A549 (cell line): ENCODE data around the gene ZBTB12. TPM values are rescaled to one million over a fixed set of nuclear protein-coding genes. Genes with fewer than 3 reads are reported as not detected.

Experiments
- ATAC-seq, 2 experiments: fragments of 200-7000 bp in 1 of 2; fragments of >200 bp in 1 of 2; cut with Nextera tagmentation in 1 of 2; cut with Tn5 transposase in 1 of 2; 3 replicates each; pipeline versions ENCODE4 v1.8.0 to v1.9.1; 2018 to 2020; ENCODE audit warnings: mild to moderate bottlenecking in 1 of 2, moderate library complexity in 1 of 2
- CTCF ChIA-PET: fragments of 300-600 bp; sonication (Branson Sonifier 250); formaldehyde crosslinking; extraction: SDS; loops from one replicate; lab custom pipeline; 2021; ENCODE audit warnings: antibody characterized with exemption, inconsistent platforms; lab: Yijun Ruan, JAX
- POLR2A ChIA-PET: fragments of 350-600 bp; formaldehyde crosslinking; extraction: SDS; loops from one replicate; lab custom pipeline; 2021; ENCODE audit warnings: antibody characterized with exemption, inconsistent platforms; lab: Yijun Ruan, JAX
- DNase-seq, 2 experiments: peaks; one replicate each; pipeline versions ENCODE4 v3.0.0 to v3.0.0-alpha.2; 2011 to 2016; ENCODE audit warnings: low read depth in 1 of 2, low spot score in 1 of 2
- FAIRE-seq: peaks from 2 replicates; lab custom pipeline; 2011; peaks lifted over from hg19 to GRCh38; lab: Jason Lieb, UNC
- H3K27ac ChIP-seq, 2 experiments: fragments of >200 bp; sonication (Bioruptor Twin); formaldehyde crosslinking; 3 replicates each; pipeline ENCODE4 v1.5.1; 2016 to 2017
- H3K4me1 ChIP-seq: fragments of >200 bp; sonication (Bioruptor Twin); formaldehyde crosslinking; 3 replicates; pipeline ENCODE4 v1.6.1; 2016
- H3K4me2 ChIP-seq: fragments of >200 bp; sonication (Bioruptor Twin); formaldehyde crosslinking; 3 replicates; pipeline ENCODE4 v1.6.1; 2016
- H3K4me3 ChIP-seq: fragments of >200 bp; sonication (Bioruptor Twin); formaldehyde crosslinking; 3 replicates; pipeline ENCODE4 v1.5.1; 2016
- H3K9me3 ChIP-seq: fragments of >200 bp; sonication (Bioruptor Twin); formaldehyde crosslinking; 3 replicates; pipeline ENCODE4 v1.6.1; 2016
- BCL3 ChIP-seq: fragments of >200 bp; sonication (Bioruptor Twin); formaldehyde crosslinking; IDR thresholded peaks from 3 replicates; pipeline ENCODE4 v1.6.1; 2016
- CBX8 ChIP-seq: fragments of 200-600 bp; sonication (generic); IDR thresholded peaks from 2 replicates; pipeline ENCODE4 v1.6.1; 2016
- CHD2 ChIP-seq: fragments of 150-350 bp; IDR thresholded peaks from 2 replicates; pipeline ENCODE4 v1.6.1; 2014; ENCODE audit warnings: low read length; ENCODE audit not compliant: partially characterized antibody
- ESRRA ChIP-seq: fragments of 150-350 bp; IDR thresholded peaks from 2 replicates; pipeline ENCODE4 v1.6.1; 2014; ENCODE audit warnings: mild to moderate bottlenecking, low read length, borderline replicate concordance
- FOSB ChIP-seq: fragments of 250-450 bp; sonication (Bioruptor Pico); IDR thresholded peaks from 2 replicates; pipeline ENCODE4 v1.5.0; 2020; ENCODE audit warnings: mild to moderate bottlenecking, moderate library complexity
- GATA3 ChIP-seq: IDR thresholded peaks from 2 replicates; pipeline ENCODE4 v1.6.1; 2012; ENCODE audit warnings: borderline replicate concordance
- HDAC2 ChIP-seq: fragments of 200-600 bp; sonication (generic); IDR thresholded peaks from 2 replicates; pipeline ENCODE4 v1.6.1; 2016
- HES2 ChIP-seq: fragments of >200 bp; sonication (Bioruptor Twin); formaldehyde crosslinking; IDR thresholded peaks from 2 replicates; pipeline ENCODE4 v1.6.1; 2016
- HOXB5 ChIP-seq: fragments of 250-450 bp; sonication (Bioruptor Pico); IDR thresholded peaks from 2 replicates; pipeline ENCODE4 v1.5.0; 2020; ENCODE audit warnings: mild to moderate bottlenecking, moderate library complexity
- JUNB ChIP-seq: fragments of >200 bp; sonication (Bioruptor Twin); formaldehyde crosslinking; IDR thresholded peaks from 2 replicates; pipeline ENCODE4 v1.6.1; 2016
- MAZ ChIP-seq: fragments of 150-350 bp; IDR thresholded peaks from 2 replicates; pipeline ENCODE4 v1.6.1; 2014; ENCODE audit warnings: antibody characterized with exemption, low read depth, low read length, borderline replicate concordance
- NFE2L2 ChIP-seq: fragments of 150-350 bp; conservative IDR thresholded peaks from 2 replicates; pipeline ENCODE4 v1.6.1; 2014; ENCODE audit warnings: low read length
- NPAS2 ChIP-seq: fragments of 250-450 bp; sonication (Bioruptor Pico); IDR thresholded peaks from 2 replicates; pipeline ENCODE4 v1.8.0; 2022; ENCODE audit warnings: mild to moderate bottlenecking, moderate library complexity, borderline replicate concordance
- NR3C1 ChIP-seq: fragments of >200 bp; sonication (Bioruptor Twin); formaldehyde crosslinking; IDR thresholded peaks from 3 replicates; pipeline ENCODE4 v1.6.1; 2017
- PBX3 ChIP-seq: IDR thresholded peaks from 2 replicates; pipeline ENCODE4 v1.6.1; 2012
- POLR2A ChIP-seq: IDR thresholded peaks from 2 replicates; pipeline ENCODE4 v1.6.1; 2012; ENCODE audit warnings: mild to moderate bottlenecking, low read length
- SREBF2 ChIP-seq: fragments of 450-650 bp; IDR thresholded peaks from 2 replicates; pipeline ENCODE4 v1.6.1; 2014; ENCODE audit warnings: mild to moderate bottlenecking, moderate library complexity
- ZC3H11A ChIP-seq: fragments of 450-650 bp; IDR thresholded peaks from 2 replicates; pipeline ENCODE4 v1.6.1; 2014; ENCODE audit warnings: antibody characterized with exemption, mild to moderate bottlenecking
- ZNF302 ChIP-seq: fragments of 250-450 bp; sonication (Bioruptor Pico); IDR thresholded peaks from 2 replicates; pipeline ENCODE4 v1.9.0; 2021; ENCODE audit warnings: inconsistent platforms, mild to moderate bottlenecking, moderate library complexity
- ZSCAN20 ChIP-seq: fragments of 250-450 bp; sonication (Bioruptor Pico); IDR thresholded peaks from 2 replicates; pipeline ENCODE4 v1.8.0; 2022; ENCODE audit warnings: mild to moderate bottlenecking, moderate library complexity
- WGBS: methylation state at CpG from one replicate; pipeline ENCODE4 v1.1.6; 2017; ENCODE audit errors: missing lambda C conversion rate; 5-methylcytosine and 5-hydroxymethylcytosine counted together
- polyA plus RNA-seq, 4 experiments: library from polyadenylated mRNA; depleted of rRNA in 3 of 4; stranded (reverse); fragments of >200 nt; fragmentation: RNase III in 1 of 4; extraction: RNeasy Plus Mini Kit Qiagen cat#74134 plus additional on column Dnase treatment in 1 of 4; gene quantifications; 2 replicates in 3 of 4; 3 replicates in 1 of 4; pipeline ENCODE4 v1.2.3, GENCODE V29; 2011 to 2017
- TF ChIP-seq, protein P1 (sequence below): IDR thresholded peaks from 2 replicates; pipeline ENCODE4 v1.6.1; 2012; ENCODE audit warnings: low read depth, borderline replicate concordance
- TF ChIP-seq, protein P2 (sequence below): fragments of 250-450 bp; sonication (Bioruptor Pico); IDR thresholded peaks from 2 replicates; pipeline ENCODE4 v1.5.0; 2020; ENCODE audit warnings: low read depth, mild to moderate bottlenecking, moderate library complexity

Gene ZBTB12
- polyA plus RNA-seq, 2 of the 4 experiments (the other 2 are of a cell fraction): 2.2 to 10.0 TPM

DNA sequence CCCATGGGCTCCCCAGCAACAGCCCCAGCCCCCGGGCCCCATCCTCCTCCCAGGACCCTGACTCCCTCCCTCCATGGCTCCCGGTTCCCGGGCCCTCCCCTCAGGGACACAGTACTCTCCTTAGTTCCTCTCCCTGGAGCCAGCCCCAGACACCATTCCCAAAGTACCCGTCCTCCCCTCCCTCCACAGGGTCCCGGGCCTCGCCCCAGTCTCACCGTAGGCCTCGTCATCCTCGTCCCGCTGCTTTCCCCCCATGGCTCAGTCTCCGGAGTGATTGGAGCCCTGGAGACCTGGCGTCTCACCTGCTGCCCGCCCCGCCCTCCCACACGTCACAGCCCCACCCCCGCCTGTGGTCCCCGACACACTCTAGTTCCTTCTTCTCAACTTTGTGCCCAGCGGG, 23.2 kb downstream of the ZBTB12 start, which contains the start of gene SLC44A4:
Gene SLC44A4 (minus strand): TSS at position 272 of the 400 bp plus-strand sequence. CDS start 17 bp downstream, at position 255.
- no peak for DNase-seq
- Histone ChIP-seq H3K9me3 (no peaks in the 10 kb centered on the region), H3K27ac (peak within 1 kb of the TSS in 1 of 2 experiments; percentile 16; a peak in 1 of 6 replicates), H3K4me3 (no peak within 1 kb of the TSS), H3K4me1 (no peaks in the 10 kb centered on the region), H3K4me2 (no peak within 1 kb of the TSS)
- CTCF ChIA-PET: interaction anchor here (0.6 to 4.0 kb wide), 3 partner anchors 10 to 40 kb away, joined by 5 to 25 read pairs (median 5); no protein-coding TSS in a partner anchor
- no peak for ATAC-seq
- 89% methylated on average over 12 of the region's 18 CpGs for WGBS
- FAIRE-seq: no peak
- TF ChIP-seq SREBF2 (no peak), HOXB5 (CRISPR knock-in tag) (no peak), NFE2L2 (no peak), ZC3H11A (no peak), ESRRA (no peak), HES2 (no peak), CBX8 (no peak), FOSB (no peak), POLR2A (no peak)
- TF ChIP-seq, protein P1, sequence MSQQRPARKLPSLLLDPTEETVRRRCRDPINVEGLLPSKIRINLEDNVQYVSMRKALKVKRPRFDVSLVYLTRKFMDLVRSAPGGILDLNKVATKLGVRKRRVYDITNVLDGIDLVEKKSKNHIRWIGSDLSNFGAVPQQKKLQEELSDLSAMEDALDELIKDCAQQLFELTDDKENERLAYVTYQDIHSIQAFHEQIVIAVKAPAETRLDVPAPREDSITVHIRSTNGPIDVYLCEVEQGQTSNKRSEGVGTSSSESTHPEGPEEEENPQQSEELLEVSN: no peak
- POLR2A ChIA-PET: no interaction called here

GRCh38 chr6:31878222-31878621, 23.7 kb downstream of the ZBTB12 start:
- TF ChIP-seq ZNF302 (CRISPR knock-in tag) (no peak), CHD2 (no peak), NR3C1 (no peak), GATA3 (no peak), NPAS2 (CRISPR knock-in tag) (no peak), PBX3 (no peak), HDAC2 (no peak)
- TF ChIP-seq, protein P2, sequence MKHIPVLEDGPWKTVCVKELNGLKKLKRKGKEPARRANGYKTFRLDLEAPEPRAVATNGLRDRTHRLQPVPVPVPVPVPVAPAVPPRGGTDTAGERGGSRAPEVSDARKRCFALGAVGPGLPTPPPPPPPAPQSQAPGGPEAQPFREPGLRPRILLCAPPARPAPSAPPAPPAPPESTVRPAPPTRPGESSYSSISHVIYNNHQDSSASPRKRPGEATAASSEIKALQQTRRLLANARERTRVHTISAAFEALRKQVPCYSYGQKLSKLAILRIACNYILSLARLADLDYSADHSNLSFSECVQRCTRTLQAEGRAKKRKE (CRISPR knock-in tag): no peak
- DNase-seq (no peak), FAIRE-seq (no peak), ATAC-seq (peak in 1 of 2 experiments; percentile 20; a peak in 2 of 6 replicates)
- no peaks in the 10 kb centered on the region for H3K9me3 ChIP-seq
- H3K4me3 ChIP-seq: no peak overlapping the region
- ChIA-PET CTCF (interaction anchor here (1.0 to 4.0 kb wide), 2 partner anchors 10 to 14 kb away, joined by 5 to 25 read pairs; no protein-coding TSS in a partner anchor), POLR2A (no interaction called here)
- no peaks in the 10 kb centered on the region for H3K4me1 ChIP-seq
- no peak overlapping the region for H3K4me2 ChIP-seq
- H3K27ac ChIP-seq: peak overlapping the region in 1 of 2 experiments; percentile 16; a peak in 1 of 6 replicates
- 72% methylated on average over 3 of the region's 3 CpGs for whole genome bisulfite sequencing

GRCh38 chr6:31877651-31878161, 24.2 kb downstream of the ZBTB12 start:
- Histone ChIP-seq H3K4me3 (no peak overlapping the region), H3K4me2 (no peak overlapping the region), H3K9me3 (no peaks in the 10 kb centered on the region), H3K27ac (peak overlapping the region in 1 of 2 experiments; percentile 16; a peak in 1 of 6 replicates), H3K4me1 (no peaks in the 10 kb centered on the region)
- CTCF ChIA-PET: interaction anchor here (0.9 to 4.0 kb wide), 3 partner anchors 11 to 13 kb away, joined by 3 to 25 read pairs (median 5); no protein-coding TSS in a partner anchor
- no peak for TF ChIP-seq MAZ
- TF ChIP-seq JUNB: no peak
- no peak for TF ChIP-seq BCL3
- TF ChIP-seq ZSCAN20 (CRISPR knock-in tag): no peak
- ATAC-seq (peak; percentile 45 to 60; a peak in 5 of 6 replicates), FAIRE-seq (no peak), DNase-seq (no peak)
- WGBS: 43% methylated on average over 6 of the region's 10 CpGs
- POLR2A ChIA-PET: no interaction called here
